G401.6 (cell line): Measurements from ENCODE around the gene MGAM2.

Experiments
- FAIRE-seq: peaks from 2 replicates; lab custom pipeline; 2012; peaks lifted over from hg19 to GRCh38; lab: Jason Lieb, UNC

MGAM2 gene

GRCh38 chr7:142177869-142178268 lies 66.4 kb downstream of the MGAM2 start:
- no peak for FAIRE-seq

- no peak for FAIRE-seq
These were observed 68.9 kb downstream of the MGAM2 start for GRCh38 chr7:142180426-142180825.

- no peak for FAIRE-seq
These were observed 69.7 kb downstream of the MGAM2 start for GRCh38 chr7:142181211-142181610.

GRCh38 chr7:142181966-142182365 lies 70.4 kb downstream of the MGAM2 start:
- FAIRE-seq = no peak

- no peak for FAIRE-seq
These were observed 73.6 kb downstream of the MGAM2 start for GRCh38 chr7:142185069-142185468.

- no peak for FAIRE-seq
These were observed 74.3 kb downstream of the MGAM2 start for GRCh38 chr7:142185801-142186200.

GRCh38 chr7:142188154-142188553 lies 76.6 kb downstream of the MGAM2 start:
- no peak for FAIRE-seq

GRCh38 chr7:142188846-142189245 lies 77.3 kb downstream of the MGAM2 start:
- no peak for FAIRE-seq

- no peak for FAIRE-seq
These were observed 82.7 kb downstream of the MGAM2 start for GRCh38 chr7:142194201-142194600.

- no peak for FAIRE-seq
These were observed 84.7 kb downstream of the MGAM2 start for GRCh38 chr7:142196066-142196840.

GRCh38 chr7:142200206-142200605 lies 88.7 kb downstream of the MGAM2 start:
- no peak for FAIRE-seq

- FAIRE-seq = no peak
These were observed 117.1 kb downstream of the MGAM2 start for GRCh38 chr7:142228537-142229104.

- no peak for FAIRE-seq
These were observed 120.2 kb downstream of the MGAM2 start for GRCh38 chr7:142231716-142232115.

- no peak for FAIRE-seq
These were observed 129.0 kb downstream of the MGAM2 start for GRCh38 chr7:142240546-142240945.

GRCh38 chr7:142243823-142244222 lies 132.3 kb downstream of the MGAM2 start:
- no peak for FAIRE-seq

- no peak for FAIRE-seq
These were observed 136.9 kb downstream of the MGAM2 start for GRCh38 chr7:142248166-142249160.

GRCh38 chr7:142249918-142250317 lies 138.4 kb downstream of the MGAM2 start:
- FAIRE-seq = no peak

GRCh38 chr7:142250705-142251104 lies 139.2 kb downstream of the MGAM2 start:
- no peak for FAIRE-seq

GRCh38 chr7:142257958-142258357 lies 146.4 kb downstream of the MGAM2 start, which contains the start of gene PRSS58:
PRSS58 (minus strand) TSS chr7:142258058; CDS start chr7:142257707, 351 bp downstream.
- FAIRE-seq = no peak

GRCh38 chr7:142263598-142264380 lies 152.3 kb downstream of the MGAM2 start:
- FAIRE-seq = no peak
